GM06990 (cell line): Measurements from ENCODE around the gene MPHOSPH9.

ENCODE experiments used
- DNase-seq: peaks from one replicate; pipeline ENCODE4 v3.0.0-alpha.2; 2011; ENCODE audit not compliant: insufficient read length; ENCODE audit errors: extremely low read depth
- H3K27me3 ChIP-seq: replicated peaks from 2 replicates; pipeline ENCODE4 v1.6.0; 2011; ENCODE audit warnings: low read length; ENCODE audit not compliant: control insufficient read depth, insufficient read depth
- H3K36me3 ChIP-seq: 2 replicates; pipeline ENCODE4 v1.5.1; 2011; ENCODE audit warnings: low read length; ENCODE audit not compliant: control insufficient read depth, insufficient read depth
- H3K4me3 ChIP-seq: replicated peaks from 2 replicates; pipeline ENCODE4 v1.5.1; 2011; ENCODE audit warnings: low read depth, mild to moderate bottlenecking, control low read depth, low read length
- CTCF ChIP-seq: IDR thresholded peaks from 2 replicates; pipeline ENCODE4 v1.5.1; 2011; ENCODE audit warnings: low read length, control low read depth, mild to moderate bottlenecking, inconsistent platforms; ENCODE audit not compliant: insufficient read depth, poor library complexity, severe bottlenecking

The MPHOSPH9 gene

GRCh38 chr12:123164222-123164621, 68.7 kb downstream of the MPHOSPH9 start:
- Histone ChIP-seq H3K4me3 (peak overlapping the region; percentile 29), H3K27me3 (no peaks in the 10 kb centered on the region), H3K36me3 (peaks cover 3% of the 10 kb centered on the region; the same call in 1 of the 2 replicates)
- no peak for TF ChIP-seq CTCF
- peak; percentile 39 for DNase-seq

- TF ChIP-seq CTCF, result no peak
- H3K27me3 ChIP-seq, result no peaks in the 10 kb centered on the region
- no peak overlapping the region for H3K4me3 ChIP-seq
- no peak for DNase-seq
- H3K36me3 ChIP-seq, result peaks cover 3% of the 10 kb centered on the region; the same call in 1 of the 2 replicates
These were observed 69.7 kb downstream of the MPHOSPH9 start for GRCh38 chr12:123163227-123163626.

DNA sequence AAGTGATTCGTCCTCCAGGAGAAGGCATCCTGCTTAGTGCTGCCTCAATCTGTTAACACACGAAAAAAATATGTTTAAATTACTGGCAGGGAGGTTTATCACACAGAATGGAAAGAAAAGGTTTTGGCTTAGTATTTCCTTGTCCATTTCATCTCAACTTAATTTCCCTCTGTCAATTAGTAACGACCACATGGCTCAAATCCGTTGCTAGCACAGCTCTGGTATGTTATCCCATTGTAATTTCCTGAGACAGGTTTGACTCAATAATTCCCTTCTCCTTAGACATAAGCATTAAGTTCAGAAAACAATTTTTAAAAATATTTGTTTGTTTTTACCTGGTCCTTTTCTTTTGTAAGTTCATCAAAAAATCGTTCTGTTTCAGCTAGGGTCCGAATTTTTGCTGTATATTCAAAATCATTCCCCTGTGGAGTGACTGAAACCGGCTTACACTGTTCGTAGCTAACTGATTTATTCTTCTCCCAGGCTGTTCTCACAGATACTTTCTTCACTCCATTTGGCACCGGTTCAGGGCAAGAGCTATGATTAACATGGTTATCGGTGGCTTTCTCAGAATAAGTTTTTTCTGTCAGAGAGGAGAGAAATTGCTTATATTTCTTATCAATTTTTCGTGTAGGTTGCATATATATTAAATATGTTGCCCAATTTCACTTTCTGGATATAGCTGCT, 72.0 kb downstream of the MPHOSPH9 start:
- no peak for TF ChIP-seq CTCF
- Histone ChIP-seq H3K27me3 (no peaks in the 10 kb centered on the region), H3K4me3 (no peak overlapping the region), H3K36me3 (peaks cover 3% of the 10 kb centered on the region; the same call in 1 of the 2 replicates)
- DNase-seq, result no peak

GRCh38 chr12:123153906-123154305, 79.0 kb downstream of the MPHOSPH9 start:
- Histone ChIP-seq H3K36me3 (peaks cover 2% of the 10 kb centered on the region; the same call in 1 of the 2 replicates), H3K4me3 (no peak overlapping the region), H3K27me3 (0 out of 2 replicates have a peak, but pooled peaks cover under 1% of the 10 kb centered on the region)
- no peak for DNase-seq
- no peak for TF ChIP-seq CTCF

GRCh38 chr12:123152833-123153232, 80.1 kb downstream of the MPHOSPH9 start:
- no peak overlapping the region for H3K4me3 ChIP-seq
- H3K36me3 ChIP-seq, result peaks cover 2% of the 10 kb centered on the region; the same call in 1 of the 2 replicates
- DNase-seq, result no peak
- TF ChIP-seq CTCF, result no peak
- 0 out of 2 replicates have a peak, but pooled peaks cover 1% of the 10 kb centered on the region for H3K27me3 ChIP-seq
